C4-2B (cell line): ENCODE data around the gene LARGE1.

Source experiments
- CTCF ChIP-seq: fragments of 450-650 bp; conservative IDR thresholded peaks from 2 replicates; pipeline ENCODE4 v1.5.1; 2017; ENCODE audit warnings: mild to moderate bottlenecking
- ZFX ChIP-seq: fragments of 450-650 bp; IDR thresholded peaks from 2 replicates; pipeline ENCODE4 v1.6.1; 2017

GRCh38 chr22:33504941-33505625, 415.2 kb downstream of the LARGE1 start:
- TF ChIP-seq CTCF = no peak
- no peak for TF ChIP-seq ZFX
